Stimulated activated CD8-positive, alpha-beta memory T cell treated with anti-CD3 and anti-CD28 coated beads, Interleukin-15, amount 100 ng/mL, for 4 hours (primary cell): ENCODE data around the gene CATSPER1.

ENCODE experiments used
- DNase-seq, 2 donors: peaks; one replicate each; pipeline ENCODE4 v3.0.0-alpha.2; 2020; ENCODE audit warnings: low read depth in 2 of 2

Gene CATSPER1

DNA sequence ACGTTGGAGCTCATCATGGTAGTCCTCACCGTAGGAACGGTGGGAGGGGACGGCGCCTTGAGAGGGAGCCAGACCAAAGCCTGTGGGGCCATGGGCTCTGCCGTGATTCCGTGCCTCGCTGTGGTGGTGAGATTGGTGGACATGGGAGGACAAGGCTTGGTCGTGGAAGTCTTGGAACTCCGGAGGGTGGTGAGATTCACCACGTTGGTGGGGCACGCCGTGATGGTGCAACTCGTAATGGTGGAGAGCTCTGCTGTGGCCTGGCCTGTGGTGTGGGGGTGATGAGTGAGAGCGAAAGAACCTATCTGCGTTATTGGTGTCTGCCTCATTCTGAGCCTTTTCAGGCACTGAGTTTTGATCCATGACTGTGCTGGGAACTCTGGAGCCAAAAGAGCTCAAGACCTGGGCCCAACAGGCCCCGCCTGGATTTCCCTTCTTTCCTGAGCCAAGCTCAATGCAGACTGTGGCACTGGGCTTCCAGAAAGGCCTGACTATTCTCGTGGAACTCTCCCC is at the start of gene CATSPER1:
TSS of gene CATSPER1 (minus strand) at position 463 of the 513 bp plus-strand sequence. CDS start at position 363, 100 bp downstream.
- no peak for DNase-seq

DNA sequence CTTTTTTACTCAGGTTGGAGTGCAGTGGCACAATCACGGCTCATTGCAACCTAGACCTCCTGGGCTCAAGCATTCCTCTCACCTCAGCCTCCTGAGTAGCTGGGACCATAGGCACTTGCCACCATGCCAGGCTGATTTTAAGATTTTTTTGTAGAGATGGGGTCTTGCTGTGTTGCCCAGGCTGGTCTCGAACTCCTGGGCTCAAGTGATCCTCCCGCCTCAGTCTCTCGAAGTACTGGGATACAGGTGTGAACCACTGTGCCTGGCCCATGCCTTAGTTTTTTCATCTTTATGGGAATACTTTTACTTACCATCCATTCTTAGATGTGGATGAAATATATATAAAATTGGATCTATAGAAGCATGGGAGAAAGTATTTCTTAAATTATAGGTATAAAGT is 49.0 kb upstream of the CATSPER1 start:
- no peak for DNase-seq

DNA sequence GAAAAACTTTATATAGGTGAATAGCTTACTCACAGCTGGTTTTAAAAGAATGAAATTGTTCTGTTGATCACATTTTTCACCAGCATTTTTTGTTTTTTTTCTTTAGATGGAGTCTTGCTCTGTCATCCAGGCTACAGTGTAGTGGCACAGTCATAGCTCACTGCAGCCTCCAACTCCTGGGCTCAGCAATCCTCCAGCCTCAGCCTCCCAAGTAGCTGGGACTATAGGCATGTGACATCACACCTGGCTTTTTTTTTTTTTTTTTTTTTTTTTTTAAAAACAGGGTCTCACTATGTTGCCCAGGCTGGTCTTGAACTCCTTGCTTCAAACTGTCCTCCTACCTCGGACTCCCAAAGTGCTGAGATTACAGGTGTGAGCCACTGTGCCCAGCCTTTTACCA is 47.4 kb upstream of the CATSPER1 start:
- no peak for DNase-seq

DNA sequence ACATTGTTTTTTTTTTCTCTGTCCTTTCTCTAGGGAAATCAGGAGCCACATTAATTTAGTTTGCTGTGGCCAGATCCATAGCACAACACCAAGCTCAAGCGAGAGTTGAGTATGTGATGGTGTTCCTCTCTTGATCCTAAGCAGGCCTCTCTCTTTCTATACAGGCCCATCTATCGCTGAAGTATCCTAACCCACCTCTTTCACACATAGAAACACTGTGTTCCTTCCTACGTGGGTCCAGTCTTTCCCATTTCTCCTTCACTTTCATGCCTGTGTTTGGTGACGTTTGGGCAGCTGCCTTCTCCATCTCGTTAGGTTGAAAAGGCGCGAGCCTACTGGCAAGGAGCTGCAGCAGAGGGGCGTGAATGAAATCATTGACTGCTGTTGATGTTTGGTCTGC is 46.2 kb upstream of the CATSPER1 start:
- DNase-seq = no peak

DNA sequence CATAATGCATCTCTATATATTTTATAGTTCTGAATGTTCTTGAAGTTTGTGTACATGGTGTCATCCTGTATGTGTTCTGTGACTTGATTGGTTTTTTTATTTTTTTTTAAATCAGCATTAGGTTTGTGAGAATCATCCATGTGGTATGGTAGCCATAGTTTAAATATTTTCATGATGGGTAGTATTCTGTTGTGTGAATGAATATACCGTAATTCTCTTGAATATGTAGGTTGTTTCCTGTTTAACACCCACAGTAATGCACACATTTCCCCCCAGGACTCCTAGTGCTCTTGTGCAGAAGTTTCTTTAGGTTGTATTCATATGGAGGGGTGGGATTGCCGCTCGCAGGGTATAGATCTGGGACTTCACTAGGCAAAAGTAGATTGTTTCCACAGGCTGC is 45.8 kb upstream of the CATSPER1 start:
- no peak for DNase-seq

DNA sequence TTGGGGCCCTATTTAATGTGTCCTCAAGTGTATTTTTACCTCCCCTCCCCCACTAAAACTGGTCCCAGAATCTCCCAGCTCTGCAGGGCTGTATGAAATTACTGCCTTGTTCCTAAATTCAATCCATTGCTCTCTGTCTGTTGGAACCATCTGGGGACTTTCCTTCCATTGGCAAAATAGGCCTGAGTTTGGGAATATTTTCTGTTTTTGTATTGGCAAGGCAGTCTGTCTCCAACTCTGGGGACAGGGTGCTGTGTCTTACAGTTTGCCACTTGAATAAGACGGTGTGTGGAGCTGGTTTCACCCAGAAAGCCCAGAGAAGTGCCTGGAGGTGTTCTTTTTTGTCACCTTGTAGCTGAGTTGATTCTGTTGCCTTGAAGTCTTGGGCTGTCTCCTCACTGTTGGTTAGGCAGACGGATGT is 45.1 kb upstream of the CATSPER1 start:
- no peak for DNase-seq

DNA sequence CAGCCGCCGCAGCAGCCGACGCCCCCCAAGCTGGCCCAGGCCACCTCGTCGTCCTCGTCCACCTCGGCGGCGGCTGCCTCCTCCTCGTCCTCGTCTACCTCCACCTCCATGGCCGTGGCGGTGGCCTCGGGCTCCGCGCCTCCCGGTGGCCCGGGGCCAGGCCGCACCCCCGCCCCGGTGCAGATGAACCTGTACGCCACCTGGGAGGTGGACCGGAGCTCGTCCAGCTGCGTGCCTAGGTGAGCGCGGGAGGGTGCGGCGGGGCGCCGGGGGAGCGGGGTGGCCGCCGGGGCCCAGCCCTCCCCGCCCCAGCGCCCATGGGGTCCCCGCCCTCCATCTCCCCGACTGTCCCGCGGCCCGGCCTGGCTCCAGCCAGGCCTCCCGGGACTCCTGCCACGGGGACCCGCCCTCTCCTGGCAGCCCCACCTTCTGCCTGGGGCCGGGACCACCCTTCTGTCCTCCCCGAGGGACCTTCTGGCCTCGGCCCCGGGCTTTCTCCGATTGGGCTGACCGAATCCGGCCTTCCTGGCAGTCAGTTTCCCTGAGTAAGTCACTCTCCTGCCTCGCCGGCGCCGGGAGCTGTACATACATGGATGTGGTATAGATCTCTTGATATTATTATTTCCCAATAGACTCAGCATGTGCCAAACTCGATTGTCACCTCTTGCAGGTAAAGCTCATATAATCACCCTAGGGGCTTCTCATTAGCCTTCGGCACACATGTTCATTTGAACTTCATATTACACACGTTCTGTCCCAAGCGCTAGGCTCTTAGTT is 44.5 kb upstream of the CATSPER1 start:
- DNase-seq = no peak

DNA sequence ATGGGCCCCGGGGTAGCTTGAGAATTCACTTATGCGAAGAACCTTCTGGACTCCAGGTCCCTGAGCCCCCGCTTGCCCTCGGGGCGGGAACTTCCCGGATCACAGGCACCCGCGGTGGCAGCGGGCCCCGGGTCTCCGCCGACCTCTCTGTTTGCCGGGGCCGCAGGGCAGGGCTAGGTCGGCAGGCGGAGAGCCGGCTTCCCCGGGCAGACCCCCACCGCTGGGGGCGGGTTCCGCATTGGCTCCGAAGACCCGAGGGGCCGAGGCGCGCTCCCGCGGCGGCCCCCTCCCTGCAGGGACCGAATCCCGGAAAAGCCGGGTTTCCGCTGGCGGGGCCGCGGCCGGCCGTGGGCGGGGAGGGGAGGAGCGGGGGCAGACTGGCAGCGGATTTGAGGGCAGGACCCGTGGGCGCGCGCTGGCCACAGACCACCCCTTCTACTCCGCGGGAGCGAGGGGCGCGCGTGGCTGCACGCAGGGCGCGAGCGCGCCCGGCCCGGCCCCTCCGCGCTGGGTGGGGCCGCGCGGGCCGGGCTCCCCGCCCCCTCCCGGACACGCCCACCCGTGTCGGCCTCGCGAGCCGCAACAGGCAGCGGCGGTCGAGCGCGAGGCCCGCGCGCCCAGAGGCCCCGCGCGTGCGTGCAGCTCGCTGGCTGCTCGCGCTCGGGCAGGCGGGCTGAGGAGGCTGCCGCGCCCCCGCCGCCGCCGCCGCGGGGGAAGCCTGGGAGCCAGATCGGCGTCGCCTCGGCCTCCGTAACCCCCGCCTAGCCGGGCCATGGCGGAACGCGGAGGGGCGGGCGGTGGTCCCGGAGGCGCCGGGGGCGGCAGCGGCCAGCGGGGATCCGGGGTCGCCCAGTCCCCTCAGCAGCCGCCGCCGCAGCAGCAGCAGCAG is 43.7 kb upstream of the CATSPER1 start, which contains the start of gene PACS1:
TSS of gene PACS1 (plus strand) at position 558 of the 889 bp plus-strand sequence. CDS start at position 773, 215 bp downstream.
- peak; percentile 55 to 75 for DNase-seq

DNA sequence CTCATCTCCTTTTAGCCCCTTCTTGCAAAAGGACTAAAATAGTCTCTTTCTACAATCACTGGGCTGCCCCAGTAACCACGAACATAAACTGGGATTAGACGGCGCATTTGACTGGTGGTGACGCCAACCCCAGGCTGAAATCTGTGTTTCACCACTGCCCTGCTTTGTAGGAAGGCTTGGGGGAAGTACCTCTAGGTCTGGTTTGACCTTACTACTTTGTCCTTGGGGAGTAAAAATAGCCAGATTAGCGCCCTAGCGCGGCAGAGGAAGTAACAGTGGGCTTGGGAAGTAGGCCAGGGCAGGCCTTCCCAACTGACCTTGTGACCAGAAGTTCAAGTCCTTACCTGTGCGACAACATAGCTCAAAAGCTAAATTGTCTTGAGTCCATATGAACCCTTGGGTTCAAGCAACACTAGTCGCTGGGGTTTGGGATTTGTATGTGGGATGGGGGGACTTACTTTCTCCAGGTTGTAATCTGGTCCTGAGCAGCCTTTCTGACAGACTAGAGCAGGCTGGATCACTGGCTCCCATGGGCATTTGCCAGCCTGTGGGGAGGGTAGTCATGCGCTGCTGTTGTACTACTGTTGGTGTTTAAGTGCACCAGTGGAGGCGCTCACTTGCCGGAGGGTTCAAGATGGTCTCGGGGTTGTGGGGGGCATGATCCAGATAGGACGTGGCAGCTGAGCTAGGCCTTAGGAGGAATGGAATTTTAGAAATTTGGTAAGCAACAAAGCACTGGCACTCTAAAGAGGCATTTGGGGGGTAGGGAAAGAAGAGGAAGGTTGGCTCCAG is 42.8 kb upstream of the CATSPER1 start:
- no peak for DNase-seq

DNA sequence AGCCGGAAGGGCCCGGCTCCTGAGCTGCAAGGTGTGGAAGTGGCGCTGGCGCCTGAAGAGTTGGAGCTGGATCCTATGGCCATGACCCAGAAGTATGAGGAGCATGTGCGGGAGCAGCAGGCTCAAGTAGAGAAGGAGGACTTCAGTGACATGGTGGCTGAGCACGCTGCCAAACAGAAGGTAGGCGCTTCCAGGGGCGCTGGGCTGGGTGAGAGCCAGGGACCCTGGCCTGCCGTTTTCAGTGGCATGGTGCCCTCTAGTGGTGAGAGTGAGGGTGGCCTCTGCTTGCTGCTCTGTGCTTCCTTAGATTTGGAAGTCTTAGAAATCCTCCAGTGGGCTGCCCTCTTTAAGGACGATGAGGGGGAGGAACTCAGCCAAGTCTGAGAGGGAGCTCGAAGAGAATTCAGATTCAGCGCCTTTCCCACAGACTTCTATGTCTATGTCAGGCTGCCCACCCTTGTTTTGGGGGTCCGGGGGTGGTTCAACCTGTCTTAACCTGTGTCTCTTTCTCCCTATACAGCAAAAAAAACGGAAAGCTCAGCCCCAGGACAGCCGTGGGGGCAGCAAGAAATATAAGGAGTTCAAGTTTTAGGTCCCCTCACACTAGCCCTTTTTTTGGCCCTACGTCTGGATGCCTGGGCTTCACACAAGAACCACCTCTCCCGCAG is 42.0 kb upstream of the CATSPER1 start:
- DNase-seq = peak in 1 of 2 donors; percentile 54

DNA sequence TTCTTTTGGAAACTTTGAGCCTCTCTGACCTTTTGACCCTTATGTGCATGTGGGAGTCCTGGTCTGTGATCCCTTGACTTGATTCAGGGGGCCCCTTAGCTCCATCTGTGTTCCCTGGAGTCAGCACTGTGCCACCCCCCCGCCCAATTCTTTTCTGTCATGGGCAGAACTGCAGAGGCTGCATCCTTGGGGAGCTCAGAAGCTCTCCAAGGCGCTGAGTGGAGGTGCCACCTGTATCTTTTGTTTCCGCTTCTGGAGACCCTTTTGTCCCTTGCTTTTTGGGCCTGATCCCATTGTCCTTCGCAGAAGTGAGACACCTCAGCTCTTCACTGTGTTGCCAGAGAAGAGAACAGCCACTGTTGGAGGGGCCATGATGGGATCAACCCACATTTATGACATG is 41.4 kb upstream of the CATSPER1 start:
- no peak for DNase-seq

DNA sequence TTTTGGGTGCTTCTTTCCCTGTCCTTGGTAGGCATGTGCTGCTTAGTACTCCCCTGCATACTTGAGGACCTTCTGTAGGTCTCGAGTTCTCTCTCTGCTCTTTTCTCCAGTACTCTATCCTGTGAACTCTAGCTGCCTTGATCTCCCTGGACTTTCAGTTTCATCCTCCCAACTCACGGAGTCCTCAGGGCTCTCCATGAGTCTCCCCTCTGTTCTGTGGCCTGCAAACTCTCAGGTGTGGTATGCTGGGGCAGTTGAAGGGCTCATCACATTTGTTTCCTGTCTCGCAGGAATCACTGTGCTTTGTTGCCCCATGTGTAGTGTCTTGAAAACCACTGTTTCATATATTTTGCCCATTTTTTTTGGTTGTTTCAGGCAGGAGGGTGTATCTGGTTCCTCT is 40.5 kb upstream of the CATSPER1 start:
- DNase-seq = no peak

DNA sequence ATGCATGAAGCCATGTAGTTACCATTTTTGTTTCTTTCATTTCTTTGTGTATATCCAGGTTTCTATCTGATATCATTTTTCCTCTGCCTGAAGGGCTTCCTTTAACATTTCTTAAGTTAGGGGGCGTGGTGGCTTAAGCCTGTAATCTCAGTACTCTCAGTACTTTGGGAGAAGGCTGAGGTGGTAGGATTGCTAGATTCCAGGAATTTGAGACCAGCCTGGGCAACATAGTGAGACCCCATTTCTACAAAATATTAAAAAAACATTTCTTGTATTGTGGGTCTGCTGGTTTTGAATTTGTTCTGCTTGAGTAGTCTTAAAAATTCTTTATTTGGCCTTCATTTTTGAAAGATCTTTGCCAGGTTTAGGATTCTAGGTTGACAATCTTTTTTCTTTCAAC is 38.3 kb upstream of the CATSPER1 start:
- DNase-seq = no peak

DNA sequence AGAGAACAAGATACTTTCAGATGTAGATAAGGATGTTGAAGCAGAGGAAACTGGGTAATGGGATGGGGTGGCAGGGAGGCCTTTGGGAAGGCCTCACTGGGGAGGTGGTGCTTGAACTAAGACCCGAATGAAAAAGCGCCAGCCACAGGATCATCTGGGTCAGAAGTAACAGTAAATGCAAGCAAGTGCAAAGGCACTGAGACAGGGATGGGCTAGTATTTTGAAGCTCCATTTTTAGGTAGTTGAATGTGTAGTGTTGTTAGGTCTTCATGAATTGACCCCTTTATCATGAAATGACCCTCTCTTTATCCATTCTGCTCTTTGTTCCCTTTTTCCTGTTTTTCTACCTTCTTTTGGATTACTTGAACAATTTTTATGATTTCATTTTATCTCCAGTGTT is 37.6 kb upstream of the CATSPER1 start:
- DNase-seq = no peak

DNA sequence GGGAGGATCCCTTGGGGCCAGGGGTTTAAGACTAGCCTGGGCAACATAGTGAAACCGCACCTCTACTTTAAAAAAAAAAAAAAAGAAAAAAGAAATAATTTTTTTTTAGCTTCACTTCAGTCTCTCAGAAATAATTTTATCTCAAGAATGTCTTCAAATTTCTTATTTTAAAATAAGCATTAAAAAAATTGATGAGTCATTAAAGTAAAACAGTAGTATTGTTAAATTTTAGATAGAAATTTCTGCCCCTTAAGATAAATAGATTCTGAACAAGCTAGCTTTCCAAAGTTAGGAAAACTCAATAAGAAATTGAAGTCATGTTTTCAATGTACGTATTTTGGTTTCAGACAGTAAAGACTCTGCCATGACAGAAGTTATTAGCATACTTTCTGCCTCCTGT is 36.1 kb upstream of the CATSPER1 start:
- DNase-seq = no peak

DNA sequence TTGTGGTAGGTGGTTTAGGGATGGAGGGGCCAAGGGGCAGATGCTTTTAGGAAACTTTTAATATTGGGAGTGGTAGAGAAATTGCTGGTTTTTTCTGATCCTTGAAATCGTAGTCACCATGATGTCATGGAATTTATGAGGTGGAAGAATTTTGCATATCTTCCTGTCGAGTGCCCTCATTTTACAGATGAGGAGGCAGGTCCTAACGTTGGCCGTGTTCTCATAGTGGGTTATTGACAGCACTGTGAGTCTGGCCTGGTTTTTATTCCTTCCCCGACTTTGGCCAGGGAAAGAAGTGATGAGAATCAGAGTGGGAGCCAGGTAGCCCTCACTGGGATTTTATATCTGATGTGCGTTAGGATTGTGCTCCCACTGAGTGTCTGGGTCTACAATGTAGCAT is 35.0 kb upstream of the CATSPER1 start:
- no peak for DNase-seq

DNA sequence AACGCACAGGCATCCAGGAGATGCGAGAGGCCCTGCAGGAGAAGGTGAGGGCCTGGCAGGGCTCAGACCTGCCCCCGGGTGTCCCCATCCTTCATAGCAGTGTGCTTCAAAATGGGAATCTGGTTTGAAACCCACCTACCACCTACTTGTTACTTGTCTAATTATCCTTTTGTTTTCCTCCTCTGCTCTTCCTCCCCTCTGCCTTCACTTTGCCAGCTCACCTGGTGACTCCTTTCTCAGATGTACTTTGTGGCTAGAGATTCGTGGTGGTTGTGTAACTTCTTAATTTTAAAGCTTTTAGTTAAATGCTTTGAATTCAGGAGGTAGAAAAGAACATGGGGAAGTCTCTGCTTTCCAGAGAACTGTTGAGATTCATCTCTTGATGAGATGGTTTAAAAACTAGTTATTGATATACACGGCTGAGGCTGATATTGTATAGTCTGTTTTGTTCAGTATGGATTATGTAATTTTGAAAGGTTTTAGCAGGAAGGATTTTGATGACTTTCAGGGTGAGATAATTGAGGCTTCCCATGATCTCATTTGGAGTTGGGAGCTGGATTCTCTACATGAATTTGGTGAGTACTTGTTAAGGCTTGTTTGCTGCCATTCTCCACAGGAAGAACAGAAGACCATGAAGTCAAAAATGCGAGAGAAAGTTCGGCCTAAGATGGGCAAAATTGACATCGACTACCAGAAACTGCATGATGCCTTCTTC is 33.8 kb upstream of the CATSPER1 start:
- DNase-seq = no peak

DNA sequence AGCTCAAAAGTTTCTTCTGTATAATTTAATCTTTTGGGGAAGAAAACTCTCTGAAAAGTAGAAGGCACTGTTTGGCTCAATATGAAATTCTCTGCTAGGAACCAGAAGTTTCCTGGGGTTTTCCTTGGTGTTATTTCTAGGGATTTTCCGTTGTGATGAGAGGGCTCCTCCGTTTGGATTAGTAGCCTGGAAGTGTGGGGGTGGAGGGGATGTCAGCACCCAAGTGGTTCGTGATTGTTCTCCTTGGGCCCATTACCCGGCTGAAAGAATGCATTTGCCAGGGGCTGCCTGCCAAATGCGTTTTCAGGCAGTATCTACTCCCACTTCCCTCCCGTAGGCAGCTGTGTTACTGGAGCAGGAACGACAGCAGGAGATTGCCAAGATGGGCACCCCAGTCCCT is 30.2 kb upstream of the CATSPER1 start:
- DNase-seq = no peak

DNA sequence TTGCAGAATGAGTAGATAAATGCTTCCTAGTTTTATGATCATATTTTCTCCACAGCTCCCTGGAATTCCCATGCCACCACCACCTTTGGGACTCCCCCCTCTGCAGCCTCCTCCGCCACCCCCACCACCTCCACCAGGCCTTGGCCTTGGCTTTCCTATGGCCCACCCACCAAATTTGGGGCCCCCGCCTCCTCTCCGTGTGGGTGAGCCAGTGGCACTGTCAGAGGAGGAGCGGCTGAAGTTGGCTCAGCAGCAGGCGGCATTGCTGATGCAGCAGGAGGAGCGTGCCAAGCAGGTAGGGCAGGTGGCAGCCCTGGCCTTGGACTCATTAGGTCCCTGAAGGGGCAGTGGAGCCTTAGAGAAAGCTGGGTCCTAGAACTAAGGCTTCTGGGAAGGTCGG is 28.7 kb upstream of the CATSPER1 start:
- DNase-seq = no peak

DNA sequence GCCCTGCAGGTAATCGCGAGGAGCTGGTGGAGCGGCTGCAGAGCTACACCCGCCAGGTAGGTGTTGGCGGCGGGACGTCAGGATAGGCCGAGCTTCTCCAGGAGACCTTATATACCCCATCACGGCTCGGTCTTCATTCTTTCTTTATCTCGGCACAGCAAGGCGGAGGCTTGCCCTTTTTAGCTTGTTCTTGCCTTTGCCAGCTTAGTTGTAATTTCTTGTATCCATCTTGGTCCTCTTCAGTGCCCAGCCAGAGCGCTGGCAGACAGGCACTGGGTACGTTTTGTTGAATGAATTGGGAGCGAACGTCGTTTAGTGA is 26.3 kb upstream of the CATSPER1 start:
- no peak for DNase-seq
